GM10266 (cell line): ENCODE measurements around the gene OR13C8.

Experiments
- DNase-seq: peaks from one replicate; pipeline ENCODE4 v3.0.0; 2012; ENCODE audit errors: extremely low spot score
- TF ChIP-seq, protein P1 (sequence below): IDR thresholded peaks from 2 replicates; pipeline ENCODE4 v1.5.1; 2012; ENCODE audit warnings: mild to moderate bottlenecking, low read depth; ENCODE audit not compliant: control insufficient read depth, insufficient read depth; ENCODE audit errors: missing control alignments

Gene OR13C8

DNA sequence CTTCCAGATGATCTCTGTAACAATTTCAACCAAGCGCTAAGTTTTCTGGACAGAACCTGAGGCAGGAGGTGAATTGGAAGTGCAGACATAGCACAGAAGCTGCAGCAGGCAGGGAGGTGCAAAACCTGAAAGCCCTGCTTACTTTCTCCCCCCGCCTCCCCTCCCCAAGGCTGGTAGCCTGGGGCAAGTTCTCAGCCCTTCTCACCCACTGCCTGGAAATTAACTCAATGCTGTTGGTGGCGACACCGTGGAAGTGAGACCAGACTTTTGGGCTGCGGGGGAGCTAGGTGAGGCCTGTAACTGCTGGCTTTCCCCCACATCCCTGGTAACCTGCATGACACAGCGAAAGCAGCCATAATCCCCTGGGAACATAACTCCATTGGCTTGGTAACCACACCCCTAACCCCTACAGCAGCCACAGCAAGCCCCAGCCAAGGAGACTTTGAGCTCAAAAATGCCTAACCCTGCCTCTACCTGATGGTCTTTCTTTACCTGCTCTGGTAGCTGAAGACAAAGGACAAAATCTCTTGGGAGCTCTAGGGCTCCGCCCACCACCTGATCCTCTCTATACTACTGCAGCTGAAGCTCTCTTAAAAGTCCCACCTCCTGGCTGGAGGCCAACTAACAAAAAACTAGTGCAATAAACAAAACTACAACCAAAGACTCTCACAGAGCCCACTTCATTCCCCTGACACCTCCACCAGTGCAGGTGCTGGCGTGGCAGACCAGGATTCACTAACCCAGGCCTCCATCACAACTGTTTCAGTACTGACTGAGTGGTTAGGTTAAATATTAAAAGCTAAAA is 11.9 kb upstream of the OR13C8 start:
- no peak for DNase-seq
- TF ChIP-seq, protein P1, sequence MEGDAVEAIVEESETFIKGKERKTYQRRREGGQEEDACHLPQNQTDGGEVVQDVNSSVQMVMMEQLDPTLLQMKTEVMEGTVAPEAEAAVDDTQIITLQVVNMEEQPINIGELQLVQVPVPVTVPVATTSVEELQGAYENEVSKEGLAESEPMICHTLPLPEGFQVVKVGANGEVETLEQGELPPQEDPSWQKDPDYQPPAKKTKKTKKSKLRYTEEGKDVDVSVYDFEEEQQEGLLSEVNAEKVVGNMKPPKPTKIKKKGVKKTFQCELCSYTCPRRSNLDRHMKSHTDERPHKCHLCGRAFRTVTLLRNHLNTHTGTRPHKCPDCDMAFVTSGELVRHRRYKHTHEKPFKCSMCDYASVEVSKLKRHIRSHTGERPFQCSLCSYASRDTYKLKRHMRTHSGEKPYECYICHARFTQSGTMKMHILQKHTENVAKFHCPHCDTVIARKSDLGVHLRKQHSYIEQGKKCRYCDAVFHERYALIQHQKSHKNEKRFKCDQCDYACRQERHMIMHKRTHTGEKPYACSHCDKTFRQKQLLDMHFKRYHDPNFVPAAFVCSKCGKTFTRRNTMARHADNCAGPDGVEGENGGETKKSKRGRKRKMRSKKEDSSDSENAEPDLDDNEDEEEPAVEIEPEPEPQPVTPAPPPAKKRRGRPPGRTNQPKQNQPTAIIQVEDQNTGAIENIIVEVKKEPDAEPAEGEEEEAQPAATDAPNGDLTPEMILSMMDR: no peak

DNA sequence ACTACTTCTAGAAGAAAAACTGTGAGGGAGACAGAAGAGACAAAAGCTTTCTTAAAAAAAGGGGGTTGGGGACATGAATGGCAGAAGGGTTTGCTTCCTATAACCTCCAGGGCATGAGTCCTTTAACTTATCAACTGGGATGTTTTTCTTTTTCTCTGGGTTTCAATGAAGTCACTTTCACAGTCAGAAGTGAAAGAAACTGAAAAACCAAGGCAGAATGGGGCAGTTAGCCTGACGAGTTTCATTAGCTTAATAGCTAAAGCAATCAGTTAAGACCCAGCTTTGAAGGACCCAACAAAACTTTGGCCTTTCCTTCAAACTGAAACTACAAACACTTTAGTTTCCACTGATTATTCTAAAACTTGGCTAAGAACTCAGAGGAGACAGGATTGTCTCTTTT is 4.6 kb upstream of the OR13C8 start:
- TF ChIP-seq, protein P1: no peak
- no peak for DNase-seq

DNA sequence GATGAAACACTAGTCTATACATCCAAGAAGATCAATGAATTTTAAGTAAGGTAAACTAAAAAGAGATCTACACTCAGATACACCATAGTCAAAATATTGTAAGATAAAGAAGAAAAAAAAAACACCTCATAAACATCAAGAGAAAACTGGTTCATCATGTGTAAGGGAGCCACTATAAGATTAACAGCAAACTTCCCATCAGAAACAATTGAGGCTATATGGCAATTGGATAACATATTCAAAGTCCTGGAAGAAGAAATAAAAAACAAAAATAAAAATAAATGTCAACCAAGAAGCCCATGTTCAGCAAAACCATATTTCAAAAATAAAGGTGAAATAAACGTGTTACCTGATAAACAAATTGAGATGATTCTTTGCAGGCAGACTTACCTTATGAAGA is 3.6 kb downstream of the OR13C8 start:
- DNase-seq: no peak
- TF ChIP-seq, protein P1: no peak

DNA sequence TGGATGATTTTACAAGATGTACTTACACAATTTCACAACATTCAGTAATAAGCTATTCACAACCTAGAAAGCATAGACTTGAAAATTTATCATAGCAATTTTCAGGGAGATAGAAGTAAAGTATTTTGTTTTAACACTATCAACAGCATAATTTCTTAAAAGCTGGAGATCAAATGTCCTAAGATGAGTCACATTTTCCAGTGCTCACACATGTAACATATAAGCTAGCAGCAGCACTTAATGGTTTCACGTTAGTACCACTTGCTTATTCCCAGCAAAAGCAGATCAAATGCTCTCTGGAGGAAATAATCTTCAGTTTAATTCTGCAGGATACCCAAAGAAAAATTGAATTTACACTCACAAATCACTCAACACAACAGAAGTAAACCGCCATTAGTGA is 6.5 kb downstream of the OR13C8 start:
- TF ChIP-seq, protein P1: no peak
- no peak for DNase-seq

DNA sequence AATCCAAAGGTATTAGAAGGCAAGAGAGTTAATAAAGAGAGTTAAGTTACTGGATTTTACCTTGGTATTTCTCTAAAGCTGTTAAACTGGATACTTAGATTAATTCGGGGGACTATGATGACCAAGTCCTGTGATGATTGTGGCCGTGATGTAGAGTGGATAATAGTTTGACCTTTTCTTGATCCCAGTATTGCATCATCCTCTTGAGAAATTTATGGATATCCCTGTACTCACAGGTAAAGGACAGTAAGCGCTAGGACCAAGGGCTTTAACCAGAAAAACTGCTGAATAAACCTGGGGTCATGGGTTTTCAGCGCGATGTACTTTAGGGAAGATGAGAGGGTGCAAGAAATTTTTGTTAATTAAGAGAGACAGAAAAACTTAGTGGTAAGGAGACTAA is 8.3 kb downstream of the OR13C8 start:
- TF ChIP-seq, protein P1: no peak
- DNase-seq: no peak

DNA sequence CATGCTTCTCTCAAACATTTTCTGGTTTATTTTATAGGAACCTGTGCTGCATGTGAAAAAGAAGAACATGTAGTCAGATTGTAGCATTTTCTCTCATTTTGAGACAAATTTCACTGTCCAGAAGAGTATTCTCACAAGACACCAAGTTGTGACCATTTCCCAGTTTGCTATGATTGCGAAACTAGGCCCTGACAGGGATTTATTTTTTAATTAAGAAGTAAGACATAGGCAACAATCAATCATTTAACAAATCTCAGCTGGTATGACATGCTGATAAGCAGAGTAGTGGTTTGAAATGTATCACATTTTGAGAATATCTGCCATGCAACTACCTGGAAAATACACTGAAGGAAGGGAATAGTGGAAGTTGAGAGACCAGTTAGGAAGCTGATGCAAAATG is 11.6 kb downstream of the OR13C8 start:
- no peak for DNase-seq
- TF ChIP-seq, protein P1: no peak

DNA sequence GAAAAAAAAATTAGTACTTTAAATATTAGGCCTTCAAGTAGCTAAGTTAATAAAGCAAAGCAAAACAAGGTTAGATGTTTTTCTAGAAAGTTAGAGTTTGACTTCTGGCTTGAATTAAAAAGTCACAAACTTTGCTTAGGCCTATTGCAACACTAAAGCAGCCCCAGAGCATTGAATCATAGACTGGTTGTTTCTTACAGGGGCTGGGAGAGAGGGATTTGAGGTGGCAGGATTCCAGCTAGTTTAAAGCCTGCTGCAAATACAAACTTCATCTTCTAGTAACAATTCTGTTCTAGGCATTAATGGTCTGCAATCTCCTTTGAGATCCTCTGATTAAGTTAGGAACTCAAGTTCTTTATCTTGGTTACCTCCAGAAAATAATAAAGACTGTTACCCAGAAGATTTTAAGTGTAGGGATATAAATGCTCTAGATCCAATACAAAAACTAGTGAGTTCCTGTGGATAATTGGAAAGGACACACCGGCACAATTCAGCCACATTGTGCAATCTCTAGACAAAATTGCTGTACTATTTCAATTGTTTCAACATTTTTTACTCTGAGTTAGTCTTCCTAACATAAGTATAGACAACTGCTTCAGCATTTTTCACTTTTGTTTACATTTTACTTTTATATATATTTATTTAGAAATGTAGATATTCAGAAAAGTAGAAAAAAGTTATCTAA is 17.7 kb downstream of the OR13C8 start:
- no peak for DNase-seq
- TF ChIP-seq, protein P1: no peak
